ENCODE results near the gene SPIB.

The SPIB gene

DNA sequence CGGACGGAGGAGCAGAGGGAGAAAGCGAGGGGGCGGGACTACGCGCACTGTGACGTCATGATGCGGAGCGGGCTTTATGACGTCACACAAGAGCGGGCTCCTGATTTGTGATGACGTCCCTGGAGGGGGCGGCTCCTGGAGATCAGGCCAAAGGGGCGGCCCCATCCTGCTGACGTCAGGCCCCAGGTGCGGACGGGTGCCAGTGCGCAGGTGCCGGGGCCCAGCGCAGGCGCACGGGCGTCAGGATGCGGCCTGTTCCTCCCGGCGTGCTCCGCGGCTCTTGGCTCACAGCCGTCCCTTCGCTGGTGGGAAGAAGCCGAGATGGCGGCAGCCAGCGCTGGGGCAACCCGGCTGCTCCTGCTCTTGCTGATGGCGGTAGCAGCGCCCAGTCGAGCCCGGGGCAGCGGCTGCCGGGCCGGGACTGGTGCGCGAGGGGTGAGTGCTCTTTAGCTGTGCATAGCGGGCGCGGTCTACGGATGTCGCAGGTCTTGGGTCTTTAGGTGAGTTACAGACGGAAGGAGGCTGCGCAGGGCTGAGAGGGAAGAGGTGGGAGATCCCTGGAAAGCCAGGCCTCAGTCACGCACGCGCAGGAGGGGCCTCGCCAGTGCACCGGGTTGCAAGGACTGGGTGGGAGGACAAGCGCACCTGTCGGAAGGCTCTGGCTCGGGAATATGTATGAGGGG is 57.6 kb downstream of the SPIB start, which contains the start of the genes EMC10 and GARIN5A:
Gene EMC10 (plus strand): TSS at position 284 of the 683 bp plus-strand sequence. CDS start 38 bp downstream, at position 322.
Gene GARIN5A (minus strand): TSS at position 625 of the 683 bp plus-strand sequence. CDS start 460 bp downstream, at position 165.
- peak; percentile 98 for DNase-seq

DNA sequence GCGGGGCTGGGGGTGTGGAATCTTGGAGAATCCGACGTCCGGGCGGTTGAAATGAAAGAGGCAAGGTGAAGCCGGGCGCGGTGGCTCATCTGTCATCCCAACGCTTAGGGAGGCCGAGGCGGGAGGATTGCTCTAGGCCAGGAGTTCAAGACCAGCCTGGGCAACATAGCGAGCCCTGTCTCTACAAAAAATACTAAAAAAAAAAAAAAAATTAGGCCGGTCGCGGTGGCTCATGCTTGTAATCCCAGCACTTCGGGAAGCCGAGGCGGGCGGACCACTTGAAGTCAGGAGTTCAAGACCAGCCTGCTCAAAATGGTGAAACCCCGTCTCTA is 58.1 kb downstream of the SPIB start:
- DNase-seq, result no peak

DNA sequence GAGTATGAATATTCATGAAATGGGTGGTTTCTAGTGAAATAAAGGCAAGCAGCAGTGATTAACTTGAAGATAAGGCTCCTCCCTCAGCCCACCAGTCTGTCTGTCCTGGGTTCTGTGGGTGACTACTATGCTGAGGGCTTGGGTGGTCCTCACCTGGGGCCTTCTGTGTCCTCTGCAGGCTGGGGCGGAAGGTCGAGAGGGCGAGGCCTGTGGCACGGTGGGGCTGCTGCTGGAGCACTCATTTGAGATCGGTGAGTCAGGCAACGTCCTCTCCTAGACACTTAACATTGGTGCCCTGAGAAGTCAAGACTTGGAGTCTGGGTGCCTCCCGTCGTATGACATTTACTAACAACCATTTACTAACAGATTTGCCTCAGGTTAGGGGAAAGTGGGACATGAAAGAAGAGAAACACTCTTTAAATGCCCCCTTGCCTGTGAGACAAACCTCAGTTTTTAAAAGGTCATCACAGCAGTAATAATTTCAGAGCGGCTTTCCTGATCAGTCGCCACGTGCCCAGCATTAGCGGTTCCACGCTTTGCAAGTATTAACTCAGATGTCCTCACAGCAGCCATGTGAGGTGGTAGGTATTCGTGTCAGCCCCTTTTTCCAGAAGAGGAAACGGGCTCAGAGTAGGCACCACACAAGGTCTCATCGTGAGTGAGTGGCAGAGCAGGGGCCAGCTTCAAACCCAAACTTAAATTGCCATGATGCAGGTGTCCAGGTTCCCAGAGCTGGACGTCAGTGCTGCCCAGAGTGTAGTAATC is 59.2 kb downstream of the SPIB start:
- DNase-seq, result no peak

DNA sequence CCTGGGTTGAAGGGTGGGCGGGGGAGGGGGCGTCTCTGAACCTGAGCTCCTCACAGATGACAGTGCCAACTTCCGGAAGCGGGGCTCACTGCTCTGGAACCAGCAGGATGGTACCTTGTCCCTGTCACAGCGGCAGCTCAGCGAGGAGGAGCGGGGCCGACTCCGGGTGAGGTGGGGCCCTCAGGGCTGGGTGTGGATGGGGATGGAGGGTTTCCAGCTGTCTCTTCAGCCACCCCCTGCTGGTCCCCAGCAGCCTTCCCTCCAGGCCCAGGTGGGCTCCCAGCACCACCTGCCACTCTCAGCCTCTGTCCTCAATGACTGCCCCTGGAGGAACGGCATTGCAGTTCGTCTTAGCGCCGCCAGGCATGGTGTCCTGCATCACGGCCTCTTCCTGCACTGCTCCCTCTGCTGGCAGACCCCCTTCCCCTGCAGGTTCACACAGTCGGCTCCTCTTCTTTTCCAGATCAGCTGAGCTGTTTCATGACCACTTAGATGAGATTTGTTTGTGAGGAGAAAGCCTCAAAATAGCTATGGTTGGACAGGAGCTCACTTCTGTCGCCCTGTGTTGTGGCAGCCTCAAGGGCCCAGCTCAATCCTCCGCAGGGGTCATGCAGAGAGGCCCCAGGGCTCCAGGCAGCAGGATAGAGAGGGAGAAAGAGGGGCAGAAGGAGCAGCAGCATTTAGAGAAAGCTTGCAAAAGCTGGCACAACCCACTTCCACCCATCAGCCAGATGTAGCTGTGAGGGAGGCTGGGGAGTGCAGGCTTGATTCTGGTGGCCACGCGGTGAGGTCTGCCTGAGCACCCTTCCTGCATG is 60.4 kb downstream of the SPIB start:
- DNase-seq, result no peak

DNA sequence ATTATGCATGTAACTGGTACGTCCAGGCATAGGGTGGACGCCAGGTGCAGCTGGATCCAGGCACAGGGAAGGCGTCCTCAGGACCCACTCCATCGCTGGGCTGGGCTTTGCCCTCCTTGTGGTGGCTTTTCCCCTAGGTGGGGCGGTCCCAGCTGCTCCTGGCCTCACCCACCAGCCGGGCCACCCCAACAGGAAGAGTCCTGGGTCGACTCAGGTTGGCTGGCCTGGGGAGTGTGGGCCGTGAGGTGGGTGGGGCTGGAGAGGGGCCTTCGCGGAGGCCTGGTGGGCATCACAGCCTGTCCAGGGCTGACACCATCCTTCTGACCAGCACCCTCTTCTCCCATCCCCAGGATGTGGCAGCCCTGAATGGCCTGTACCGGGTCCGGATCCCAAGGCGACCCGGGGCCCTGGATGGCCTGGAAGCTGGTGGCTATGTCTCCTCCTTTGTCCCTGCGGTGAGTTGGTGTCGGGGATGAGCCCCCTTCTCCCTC is 61.1 kb downstream of the SPIB start:
- DNase-seq, result no peak

DNA sequence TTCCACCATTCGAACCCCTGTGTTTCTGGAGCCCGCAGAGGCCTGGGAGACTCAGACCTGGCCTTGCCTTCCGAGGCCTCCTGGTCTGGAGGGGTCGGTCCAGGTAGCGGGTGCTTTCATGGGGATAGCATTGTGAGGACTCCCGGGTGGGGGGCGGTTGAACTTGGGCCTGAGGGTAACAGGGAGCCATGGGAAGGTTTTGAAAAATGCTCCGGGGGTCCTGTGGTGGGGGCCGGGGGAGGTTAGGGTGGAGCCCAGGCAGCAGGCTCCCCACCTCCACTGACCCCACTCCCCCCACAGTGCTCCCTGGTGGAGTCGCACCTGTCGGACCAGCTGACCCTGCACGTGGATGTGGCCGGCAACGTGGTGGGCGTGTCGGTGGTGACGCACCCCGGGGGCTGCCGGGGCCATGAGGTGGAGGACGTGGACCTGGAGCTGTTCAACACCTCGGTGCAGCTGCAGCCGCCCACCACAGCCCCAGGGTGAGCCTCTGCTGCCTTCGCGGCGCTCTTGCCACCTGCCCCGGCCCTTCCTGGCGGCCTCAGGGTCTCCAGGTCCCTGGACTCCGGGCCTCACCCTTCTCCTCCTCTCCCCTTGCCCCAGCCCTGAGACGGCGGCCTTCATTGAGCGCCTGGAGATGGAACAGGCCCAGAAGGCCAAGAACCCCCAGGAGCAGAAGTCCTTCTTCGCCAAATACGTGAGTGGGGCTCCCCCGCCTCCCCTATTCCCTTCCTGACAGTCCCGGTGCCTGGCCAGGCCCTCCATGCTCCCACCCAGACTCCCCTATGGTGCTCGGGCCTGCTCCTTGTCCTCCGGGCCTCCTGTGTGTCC is 61.8 kb downstream of the SPIB start:
- no peak for DNase-seq
